Effector memory CD4-positive, alpha-beta T cell (primary cell): Measurements from ENCODE around the gene TMEM267.
"Not testable (repeated sequence)": the region's sequence is repeated elsewhere in the genome, so short reads cannot be mapped to it uniquely, and the experiment has no call there.

Experiments
- DNase-seq, 3 donors: peaks; one replicate each; pipeline ENCODE4 v3.0.0-alpha.2; 2020
- H3K27ac ChIP-seq: 2 replicates; pipeline ENCODE4 v1.7.0; 2013; ENCODE audit warnings: mild to moderate bottlenecking, low read length, moderate library complexity; ENCODE audit not compliant: insufficient read depth, poor library complexity, severe bottlenecking
- H3K27me3 ChIP-seq: replicated peaks from 2 replicates; pipeline ENCODE4 v1.7.0; 2013; ENCODE audit warnings: mild to moderate bottlenecking, low read length; ENCODE audit not compliant: insufficient read depth, control insufficient read depth, poor library complexity, severe bottlenecking
- H3K36me3 ChIP-seq: 2 replicates; pipeline ENCODE4 v1.7.0; 2013; ENCODE audit warnings: mild to moderate bottlenecking, low read length, moderate library complexity; ENCODE audit not compliant: control insufficient read depth, insufficient read depth
- H3K4me1 ChIP-seq: 2 replicates; pipeline ENCODE4 v1.7.0; 2013; ENCODE audit warnings: low read length, mild to moderate bottlenecking; ENCODE audit not compliant: control insufficient read depth, insufficient read depth, poor library complexity, severe bottlenecking
- H3K4me3 ChIP-seq: 2 replicates; pipeline ENCODE4 v1.7.0; 2013; ENCODE audit warnings: low read length, low read depth, mild to moderate bottlenecking; ENCODE audit not compliant: insufficient read depth, poor library complexity, severe bottlenecking
- H3K9me3 ChIP-seq: 2 replicates; pipeline ENCODE4 v1.7.0; 2013; ENCODE audit warnings: mild to moderate bottlenecking, low read length, moderate library complexity; ENCODE audit not compliant: control insufficient read depth

The TMEM267 gene

GRCh38 chr5:43461066-43461465 lies 22.6 kb downstream of the TMEM267 start:
- DNase-seq: no peak
- Histone ChIP-seq H3K4me1 (no peaks in the 10 kb centered on the region), H3K9me3 (no peaks in the 10 kb centered on the region), H3K27me3 (no peaks in the 10 kb centered on the region), H3K27ac (no peak overlapping the region), H3K36me3 (no peaks in the 10 kb centered on the region), H3K4me3 (no peak overlapping the region)

GRCh38 chr5:43456556-43456955 lies 27.1 kb downstream of the TMEM267 start:
- no peak for DNase-seq
- H3K9me3 ChIP-seq: no peaks in the 10 kb centered on the region
- no peaks in the 10 kb centered on the region for H3K36me3 ChIP-seq
- H3K4me1 ChIP-seq: no peaks in the 10 kb centered on the region
- no peak overlapping the region for H3K4me3 ChIP-seq
- no peaks in the 10 kb centered on the region for H3K27me3 ChIP-seq
- no peak overlapping the region for H3K27ac ChIP-seq

GRCh38 chr5:43441575-43441974 lies 42.1 kb downstream of the TMEM267 start:
- H3K36me3 ChIP-seq, H3K27ac ChIP-seq, H3K27me3 ChIP-seq, H3K4me1 ChIP-seq, H3K9me3 ChIP-seq, H3K4me3 ChIP-seq, DNase-seq: not testable (repeated sequence)

- Histone ChIP-seq H3K27ac (no peak overlapping the region), H3K36me3 (no peaks in the 10 kb centered on the region), H3K9me3 (peaks cover 7% of the 10 kb centered on the region), H3K4me3 (no peak overlapping the region), H3K27me3 (no peaks in the 10 kb centered on the region), H3K4me1 (no peaks in the 10 kb centered on the region)
- DNase-seq: no peak
These were observed 46.5 kb downstream of the TMEM267 start for GRCh38 chr5:43437062-43437660.

- Histone ChIP-seq H3K4me1 (no peaks in the 10 kb centered on the region), H3K4me3 (no peak overlapping the region), H3K27me3 (no peaks in the 10 kb centered on the region), H3K9me3 (peaks cover 7% of the 10 kb centered on the region), H3K36me3 (no peaks in the 10 kb centered on the region), H3K27ac (no peak overlapping the region)
- no peak for DNase-seq
These were observed 50.3 kb downstream of the TMEM267 start for GRCh38 chr5:43433382-43433781.

- no peak for DNase-seq
- Histone ChIP-seq H3K36me3 (no peaks in the 10 kb centered on the region), H3K9me3 (peaks cover under 1% of the 10 kb centered on the region), H3K4me3 (no peak overlapping the region), H3K27ac (no peak overlapping the region), H3K4me1 (no peaks in the 10 kb centered on the region), H3K27me3 (no peaks in the 10 kb centered on the region)
These were observed 50.9 kb downstream of the TMEM267 start for GRCh38 chr5:43432486-43433375.

GRCh38 chr5:43429706-43430105 lies 54.0 kb downstream of the TMEM267 start:
- Histone ChIP-seq H3K36me3 (no peaks in the 10 kb centered on the region), H3K27me3 (no peaks in the 10 kb centered on the region), H3K9me3 (no peaks in the 10 kb centered on the region), H3K4me3 (no peak overlapping the region), H3K4me1 (no peaks in the 10 kb centered on the region), H3K27ac (no peak overlapping the region)
- no peak for DNase-seq

GRCh38 chr5:43429016-43429415 lies 54.6 kb downstream of the TMEM267 start:
- Histone ChIP-seq H3K9me3 (no peaks in the 10 kb centered on the region), H3K36me3 (no peaks in the 10 kb centered on the region), H3K27me3 (no peaks in the 10 kb centered on the region), H3K27ac (no peak overlapping the region), H3K4me3 (no peak overlapping the region), H3K4me1 (no peaks in the 10 kb centered on the region)
- DNase-seq: no peak

- Histone ChIP-seq H3K4me3 (no peak overlapping the region), H3K27me3 (no peaks in the 10 kb centered on the region), H3K9me3 (no peaks in the 10 kb centered on the region), H3K36me3 (no peaks in the 10 kb centered on the region), H3K27ac (no peak overlapping the region), H3K4me1 (no peaks in the 10 kb centered on the region)
- DNase-seq: no peak
These were observed 56.4 kb downstream of the TMEM267 start for GRCh38 chr5:43427306-43427705.

GRCh38 chr5:43425983-43426382 lies 57.7 kb downstream of the TMEM267 start:
- Histone ChIP-seq H3K36me3 (no peaks in the 10 kb centered on the region), H3K4me3 (no peak overlapping the region), H3K9me3 (no peaks in the 10 kb centered on the region), H3K27ac (no peak overlapping the region), H3K4me1 (no peaks in the 10 kb centered on the region), H3K27me3 (no peaks in the 10 kb centered on the region)
- no peak for DNase-seq
